B cell (primary cell): ENCODE measurements around the gene FUT7. TPM values are rescaled to one million over a fixed set of nuclear protein-coding genes. Genes with fewer than 3 reads are reported as not detected.

Experiments
- ATAC-seq: fragments of 200-7000 bp; cut with Tn5 transposase; one replicate; pipeline ENCODE4 v1.10.0; 2021; ENCODE audit warnings: low read depth, mild to moderate bottlenecking, moderate number of reproducible peaks, moderate library complexity
- CTCF ChIA-PET: fragments of 350-600 bp; sonication (Branson Sonifier 250); formaldehyde crosslinking; loops from one replicate; lab custom pipeline; 2021; ENCODE audit warnings: antibody characterized with exemption, inconsistent platforms; lab: Charles Lee
- POLR2A ChIA-PET: fragments of 350-600 bp; sonication (Branson Sonifier 250); formaldehyde crosslinking; loops from one replicate; lab custom pipeline; 2021; ENCODE audit warnings: antibody characterized with exemption; lab: Charles Lee
- DNase-seq: peaks from one replicate; pipeline ENCODE4 v3.0.0; 2013
- H2AFZ ChIP-seq: 2 replicates; pipeline ENCODE4 v1.6.1; 2012; ENCODE audit warnings: mild to moderate bottlenecking, low read depth, low read length; ENCODE audit not compliant: insufficient read depth, poor library complexity, severe bottlenecking
- H3K27ac ChIP-seq, 2 donors: 1 replicate in 1 of 2; 2 replicates in 1 of 2; pipeline ENCODE4 v1.5.1; 2012 to 2013; ENCODE audit warnings: low read length in 2 of 2, mild to moderate bottlenecking in 2 of 2, moderate library complexity in 1 of 2
- H3K27me3 ChIP-seq, 4 experiments: fragments of 200-600 bp in 1 of 4; sonication (generic) in 1 of 4; replicated peaks in 1 of 4; 1 replicate in 2 of 4; 2 replicates in 2 of 4; pipeline versions ENCODE4 v1.6.1 to v1.7.0; 2013 to 2016; ENCODE audit warnings: low read length in 3 of 4, mild to moderate bottlenecking in 2 of 4, mixed read lengths in 1 of 4, moderate library complexity in 1 of 4; ENCODE audit not compliant: insufficient read depth in 4 of 4, control insufficient read depth in 3 of 4; ENCODE audit errors: control extremely low read depth in 1 of 4
- H3K36me3 ChIP-seq, 2 experiments: replicated peaks in 1 of 2; 1 replicate in 1 of 2; 2 replicates in 1 of 2; pipeline versions ENCODE4 v1.6.1 to v1.7.1; 2013; ENCODE audit warnings: low read length in 1 of 2; ENCODE audit not compliant: insufficient read depth in 2 of 2, control insufficient read depth in 1 of 2; ENCODE audit errors: control extremely low read depth in 1 of 2, extremely low read depth in 1 of 2
- H3K4me1 ChIP-seq, 2 donors: fragments of 200-600 bp in 1 of 2; sonication (generic) in 1 of 2; 1 replicate in 1 of 2; 2 replicates in 1 of 2; pipeline versions ENCODE4 v1.5.1 to v1.6.1; 2013 to 2017; ENCODE audit warnings: low read length in 2 of 2; ENCODE audit not compliant: control insufficient read depth in 2 of 2, insufficient read depth in 2 of 2
- H3K4me2 ChIP-seq: replicated peaks from 2 replicates; pipeline ENCODE3; 2012; ENCODE audit warnings: mild to moderate bottlenecking, low read depth, low read length; ENCODE audit not compliant: poor library complexity, severe bottlenecking
- H3K4me3 ChIP-seq, 5 experiments: fragments of 200-600 bp in 1 of 5; sonication (generic) in 1 of 5; 1 replicate in 3 of 5; 2 replicates in 2 of 5; pipeline versions ENCODE4 v1.5.1 to v1.7.0; 2011 to 2016; ENCODE audit warnings: low read length in 4 of 5, mild to moderate bottlenecking in 4 of 5, low read depth in 2 of 5, control low read depth in 1 of 5, moderate library complexity in 1 of 5; ENCODE audit not compliant: insufficient read depth in 1 of 5; ENCODE audit errors: control extremely low read depth in 1 of 5, extremely low read depth in 1 of 5
- H3K79me2 ChIP-seq: fragments of 200-600 bp; sonication (generic); one replicate; pipeline ENCODE4 v1.6.0; 2016; ENCODE audit warnings: low read length; ENCODE audit not compliant: control insufficient read depth, insufficient read depth
- H3K9ac ChIP-seq: fragments of 200-600 bp; sonication (generic); 2 replicates; pipeline ENCODE4 v1.6.1; 2017; ENCODE audit warnings: mild to moderate bottlenecking, low read length, moderate library complexity
- H3K9me3 ChIP-seq, 3 donors: one replicate each; pipeline versions ENCODE4 v1.6.1 to v1.7.1; 2013; ENCODE audit warnings: low read length in 2 of 3; ENCODE audit not compliant: control insufficient read depth in 2 of 3, insufficient read depth in 1 of 3; ENCODE audit errors: control extremely low read depth in 1 of 3
- H4K20me1 ChIP-seq: 2 replicates; pipeline ENCODE4 v1.6.0; 2012; ENCODE audit warnings: mild to moderate bottlenecking, low read length; ENCODE audit not compliant: insufficient read depth, control insufficient read depth, poor library complexity, severe bottlenecking
- H3K27ac Mint-ChIP-seq: one replicate; pipeline ENCODE4 v1.8.0; 2021; ENCODE audit warnings: mixed read lengths
- H3K27me3 Mint-ChIP-seq: one replicate; pipeline ENCODE4 v1.8.0; 2021; ENCODE audit warnings: mixed read lengths
- H3K4me1 Mint-ChIP-seq: one replicate; pipeline ENCODE4 v1.8.0; 2021; ENCODE audit warnings: mixed read lengths
- H3K4me3 Mint-ChIP-seq: one replicate; pipeline ENCODE4 v1.8.0; 2021; ENCODE audit warnings: mixed read lengths
- H3K9me3 Mint-ChIP-seq: one replicate; pipeline ENCODE4 v1.8.0; 2022; ENCODE audit warnings: mixed read lengths; ENCODE audit not compliant: insufficient read depth
- EZH2 ChIP-seq: IDR thresholded peaks from 2 replicates; pipeline ENCODE4 v1.6.1; 2012; ENCODE audit warnings: borderline replicate concordance, low read depth, mild to moderate bottlenecking, moderate library complexity, low read length; ENCODE audit not compliant: insufficient read depth, poor library complexity, severe bottlenecking
- WGBS: methylation state at CpG from one replicate; pipeline ENCODE4 v1.1.5; 2013; ENCODE audit warnings: missing lambda C conversion rate; ENCODE audit not compliant: insufficient coverage; 5-methylcytosine and 5-hydroxymethylcytosine counted together
- intact Hi-C: fragments of 100-400 bp; cut with micrococcal nuclease; formaldehyde crosslinking; loops from one replicate; pipeline ENCODE4 v1.10.0; 2022
- polyA plus RNA-seq: library from polyadenylated mRNA; depleted of rRNA; stranded (reverse); fragments of >200 nt; gene quantifications from 2 replicates; pipeline ENCODE4 v1.2.3, GENCODE V29; 2012
- total RNA-seq, 2 donors: library from RNA; stranded (reverse); fragments of 120-200 nt in 1 of 2; gene quantifications; 1 replicate in 1 of 2; 2 replicates in 1 of 2; pipeline versions ENCODE4 v1.2.3 to v1.2.4, GENCODE V29; 2013 to 2022
- TF ChIP-seq, protein P1 (sequence below): fragments of 200-600 bp; IDR thresholded peaks from one replicate; pipeline ENCODE4 v1.8.0; 2022; ENCODE audit warnings: antibody characterized with exemption, mild to moderate bottlenecking

FUT7 gene
- total and polyA plus RNA-seq, 2 donors (not counting 1 experiment from before 2014, with no cell fraction given): 7.3 to 8.2 TPM

DNA sequence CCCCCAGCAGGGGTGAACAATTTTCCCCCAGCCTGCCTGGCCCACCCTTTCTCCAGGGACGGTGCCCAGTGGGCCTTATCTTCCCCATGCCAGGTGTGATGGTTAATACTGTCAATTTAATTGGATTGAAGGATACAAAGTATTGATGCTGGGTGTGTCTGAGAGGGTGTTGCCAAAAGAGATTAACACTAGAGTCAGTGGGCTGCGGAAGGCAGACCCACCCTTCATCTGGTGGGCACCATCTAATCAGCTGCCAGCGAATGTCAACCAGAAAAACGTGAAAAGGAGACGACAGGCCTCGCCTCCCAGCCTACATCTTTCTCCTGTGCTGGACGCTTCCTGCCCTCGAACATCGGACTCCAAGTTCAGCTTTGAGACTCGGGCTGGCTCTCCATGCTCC is 5.6 kb upstream of the FUT7 start:
- Histone ChIP-seq H3K27ac (no peak overlapping the region), H3K36me3 (no peaks in the 10 kb centered on the region), H2AFZ (no peak overlapping the region), H3K4me3 (no peak overlapping the region), H3K4me2 (no peak overlapping the region), H3K79me2 (no peaks in the 10 kb centered on the region), H3K9ac (no peak overlapping the region), H3K9me3 (peaks cover 0 to 10% (median 0%) of the 10 kb centered on the region in 3 donors), H4K20me1 (no peaks in the 10 kb centered on the region), H3K27me3 (peaks cover 0 to 12% (median 1%) of the 10 kb centered on the region in 4 experiments), H3K4me1 (peaks cover 26 to 30% of the 10 kb centered on the region in 2 donors)
- Mint-ChIP-seq H3K4me3 (no peak overlapping the region), H3K27ac (no peak overlapping the region), H3K27me3 (no peaks in the 10 kb centered on the region), H3K9me3 (no peaks in the 10 kb centered on the region), H3K4me1 (peaks cover 26% of the 10 kb centered on the region)
- WGBS: 98% methylated on average over 7 of the region's 10 CpGs
- intact Hi-C loops: no loop called here
- POLR2A ChIA-PET: no interaction called here
- TF ChIP-seq, protein P1, sequence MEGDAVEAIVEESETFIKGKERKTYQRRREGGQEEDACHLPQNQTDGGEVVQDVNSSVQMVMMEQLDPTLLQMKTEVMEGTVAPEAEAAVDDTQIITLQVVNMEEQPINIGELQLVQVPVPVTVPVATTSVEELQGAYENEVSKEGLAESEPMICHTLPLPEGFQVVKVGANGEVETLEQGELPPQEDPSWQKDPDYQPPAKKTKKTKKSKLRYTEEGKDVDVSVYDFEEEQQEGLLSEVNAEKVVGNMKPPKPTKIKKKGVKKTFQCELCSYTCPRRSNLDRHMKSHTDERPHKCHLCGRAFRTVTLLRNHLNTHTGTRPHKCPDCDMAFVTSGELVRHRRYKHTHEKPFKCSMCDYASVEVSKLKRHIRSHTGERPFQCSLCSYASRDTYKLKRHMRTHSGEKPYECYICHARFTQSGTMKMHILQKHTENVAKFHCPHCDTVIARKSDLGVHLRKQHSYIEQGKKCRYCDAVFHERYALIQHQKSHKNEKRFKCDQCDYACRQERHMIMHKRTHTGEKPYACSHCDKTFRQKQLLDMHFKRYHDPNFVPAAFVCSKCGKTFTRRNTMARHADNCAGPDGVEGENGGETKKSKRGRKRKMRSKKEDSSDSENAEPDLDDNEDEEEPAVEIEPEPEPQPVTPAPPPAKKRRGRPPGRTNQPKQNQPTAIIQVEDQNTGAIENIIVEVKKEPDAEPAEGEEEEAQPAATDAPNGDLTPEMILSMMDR: no peak
- CTCF ChIA-PET: interaction anchor here (0.8 to 3.9 kb wide), 6 partner anchors 7 to 251 kb away, joined by 3 to 25 read pairs (median 4); partner anchors contain the start of gene RABL6
- DNase-seq: no peak
- ATAC-seq: no peak

DNA sequence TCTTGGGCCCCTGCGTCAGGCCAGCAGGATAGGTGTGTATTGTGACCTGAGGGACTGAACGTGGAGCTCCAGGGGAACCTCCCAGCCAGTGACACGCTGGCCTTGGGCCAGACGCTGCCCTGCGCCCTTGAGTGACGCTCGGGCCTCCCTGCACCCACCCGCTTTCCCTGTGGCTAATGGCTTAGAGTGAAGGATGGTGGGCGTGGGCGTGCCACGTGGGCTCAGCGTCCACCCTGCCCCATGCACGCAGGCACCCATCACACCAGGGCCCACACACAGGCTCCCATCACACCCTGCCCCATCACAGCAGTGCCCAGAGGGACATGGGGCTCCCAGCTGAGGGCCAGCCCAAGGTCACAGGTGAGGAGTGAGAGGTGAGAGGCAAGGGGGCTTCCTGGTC is 5.1 kb upstream of the FUT7 start:
- no peak for TF ChIP-seq EZH2
- TF ChIP-seq, protein P1: no peak
- ATAC-seq (no peak), DNase-seq (no peak)
- WGBS: 88% methylated on average over 12 of the region's 13 CpGs
- ChIA-PET CTCF (interaction anchor here (0.7 to 3.9 kb wide), 8 partner anchors 8 to 251 kb away, joined by 3 to 25 read pairs (median 4); partner anchors contain the start of gene RABL6), POLR2A (no interaction called here)
- no peak overlapping the region for H2AFZ ChIP-seq
- intact Hi-C loops: no loop called here
- H4K20me1 ChIP-seq: no peaks in the 10 kb centered on the region
- no peak overlapping the region for H3K9ac ChIP-seq
- H3K4me1 ChIP-seq: peaks cover 30 to 34% of the 10 kb centered on the region in 2 donors
- Mint-ChIP-seq H3K4me3 (no peak overlapping the region), H3K27ac (no peak overlapping the region), H3K9me3 (no peaks in the 10 kb centered on the region), H3K4me1 (peaks cover 31% of the 10 kb centered on the region), H3K27me3 (no peaks in the 10 kb centered on the region)
- no peak overlapping the region for H3K4me2 ChIP-seq
- H3K36me3 ChIP-seq: no peaks in the 10 kb centered on the region
- H3K9me3 ChIP-seq: peaks cover 0 to 12% (median 0%) of the 10 kb centered on the region in 3 donors
- no peaks in the 10 kb centered on the region for H3K79me2 ChIP-seq
- H3K27ac ChIP-seq: no peak overlapping the region
- peaks cover 0 to 12% (median 1%) of the 10 kb centered on the region in 4 experiments for H3K27me3 ChIP-seq
- H3K4me3 ChIP-seq: no peak overlapping the region
